Smooth muscle cell of the brain vasculature (primary cell): Measurements from ENCODE around the gene PEAK1.
"Not testable (repeated sequence)": the region's sequence is repeated elsewhere in the genome, so short reads cannot be mapped to it uniquely, and the experiment has no call there.

Experiments
- DNase-seq: peaks from one replicate; pipeline ENCODE4 v3.0.0-alpha.2; 2012; ENCODE audit warnings: low read depth, low spot score

The PEAK1 gene

DNA sequence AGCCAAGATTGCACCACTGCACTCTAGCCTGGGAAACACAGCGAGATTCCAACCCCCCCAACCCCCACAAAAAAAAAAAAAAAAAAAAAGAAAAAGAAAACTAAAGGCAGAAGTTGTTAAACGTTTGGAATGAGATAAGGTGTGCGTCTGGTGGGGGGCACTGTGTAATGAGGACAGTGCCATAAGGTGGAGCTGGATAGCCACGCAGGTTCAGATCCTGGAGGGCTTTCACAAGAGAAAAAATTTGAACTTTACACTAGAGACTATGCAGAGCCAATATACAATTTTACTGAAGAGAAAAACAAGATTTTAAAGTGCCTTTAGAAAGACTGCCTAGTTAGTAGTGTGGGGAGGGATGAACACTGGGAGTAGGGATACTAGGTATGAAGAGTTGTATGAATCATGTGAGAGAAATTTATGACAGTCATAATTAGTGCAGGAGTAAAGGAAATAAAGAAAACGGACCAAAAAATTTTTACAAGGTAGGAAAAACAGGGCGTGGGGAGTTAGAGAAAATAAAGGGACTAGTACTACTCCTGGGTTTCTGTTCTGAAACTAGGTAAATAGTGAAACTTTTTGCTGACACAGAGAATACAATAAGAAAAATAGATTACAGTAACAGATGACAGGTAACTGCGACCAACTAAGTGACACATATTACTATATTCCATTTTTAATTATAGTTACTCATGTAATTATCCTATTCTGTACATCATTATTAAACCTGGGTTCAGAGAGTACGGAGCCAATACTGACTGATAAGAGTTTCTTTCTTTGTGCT, 108.1 kb downstream of the PEAK1 start:
- no peak for DNase-seq

DNA sequence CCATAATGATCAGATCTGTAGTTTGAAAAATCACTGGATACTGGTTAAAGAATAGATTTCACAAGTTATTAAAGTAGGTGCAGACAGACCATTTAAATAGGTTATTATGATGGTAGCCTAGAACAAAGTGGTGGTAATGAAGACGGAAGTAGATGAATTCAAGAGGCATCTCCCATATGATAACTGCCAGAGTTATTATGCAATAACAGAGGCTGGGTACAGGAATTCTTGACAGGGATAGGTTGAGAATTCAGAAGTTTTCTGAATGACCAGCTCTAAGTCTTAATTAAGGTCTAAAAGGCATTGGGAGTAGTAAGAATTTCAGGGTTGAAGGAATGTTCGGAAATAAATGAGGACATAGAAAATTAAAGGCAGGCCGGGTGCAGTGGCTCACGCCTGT, 108.9 kb downstream of the PEAK1 start:
- no peak for DNase-seq

DNA sequence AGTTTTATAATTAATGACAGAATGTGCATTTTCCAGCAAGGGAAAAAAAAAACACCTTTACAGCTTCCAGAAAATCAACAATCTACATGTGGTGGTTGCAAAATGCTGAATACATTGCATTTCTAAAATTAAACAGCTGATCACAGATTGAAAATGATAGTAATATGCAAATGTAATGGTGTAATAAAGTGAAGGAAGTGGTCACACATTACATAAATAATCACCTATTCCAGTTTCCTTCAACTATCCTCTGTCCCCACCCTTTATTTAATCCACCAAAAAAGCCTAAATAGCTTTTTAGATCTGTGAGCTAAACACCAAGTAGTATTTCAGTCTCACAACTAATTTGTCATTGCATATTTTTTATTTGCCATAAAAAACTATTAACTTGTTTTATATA, 110.5 kb downstream of the PEAK1 start:
- no peak for DNase-seq

DNA sequence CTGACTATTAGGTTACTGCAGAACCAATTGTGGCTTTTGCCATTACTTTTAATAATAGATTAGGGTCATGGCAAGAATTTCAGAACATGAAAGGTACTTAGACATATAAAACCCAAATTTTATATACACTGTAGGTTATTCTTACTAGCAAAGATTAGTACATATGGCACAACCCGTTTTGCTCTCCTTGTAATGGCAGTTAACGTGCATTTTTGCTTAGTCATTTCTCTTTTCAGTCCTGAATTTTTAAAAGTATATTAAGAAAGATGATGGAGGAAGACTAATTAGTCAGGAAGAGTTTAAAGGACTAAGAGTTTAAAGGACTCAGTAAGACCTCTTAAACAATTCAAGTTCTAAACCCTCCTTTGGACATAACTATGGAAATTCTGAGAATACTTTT, 114.0 kb downstream of the PEAK1 start:
- DNase-seq: no peak

DNA sequence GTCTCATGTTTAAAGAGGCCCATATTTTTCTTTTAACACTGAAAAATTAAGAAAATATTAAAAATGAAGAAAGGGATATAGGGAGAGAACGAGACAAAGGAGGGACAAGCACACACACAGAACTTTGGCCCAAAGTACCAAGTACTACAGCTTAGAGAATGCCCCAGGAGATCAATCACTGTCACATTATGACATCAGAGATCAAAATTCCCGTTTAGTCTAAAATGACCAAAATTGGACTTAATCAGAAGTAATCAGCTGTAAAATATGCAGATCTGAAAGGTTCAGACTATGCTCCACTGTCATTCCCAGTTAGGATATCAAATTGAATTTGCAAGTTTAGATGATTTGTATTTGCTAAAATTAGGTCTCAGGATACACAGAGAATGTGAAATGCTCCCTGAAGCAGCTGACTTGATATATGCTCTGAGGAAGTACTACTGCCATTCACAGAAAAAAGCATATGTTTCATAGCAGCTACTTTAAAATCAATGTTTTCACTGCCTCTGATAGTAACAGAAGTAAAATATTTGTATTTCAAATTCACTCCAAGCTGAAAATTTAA, 123.0 kb downstream of the PEAK1 start:
- DNase-seq: no peak

DNA sequence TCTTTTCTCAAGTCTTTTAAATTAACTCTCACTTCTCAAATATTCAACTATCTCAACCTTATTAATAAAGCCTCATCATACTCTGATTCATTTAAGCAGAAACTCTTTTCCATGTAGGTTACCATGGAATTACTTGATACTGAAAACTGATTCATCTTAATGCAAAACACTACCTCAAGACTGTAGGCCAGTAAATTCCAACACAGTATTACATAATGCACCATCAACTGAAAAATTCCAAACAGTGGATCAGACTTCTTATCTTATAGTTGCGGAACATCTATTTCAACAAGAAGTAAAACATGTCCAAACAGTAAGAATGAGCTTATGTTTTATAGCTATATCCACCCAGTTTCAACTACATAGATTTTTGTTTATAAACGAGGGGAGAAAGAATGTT, 124.5 kb downstream of the PEAK1 start:
- no peak for DNase-seq

DNA sequence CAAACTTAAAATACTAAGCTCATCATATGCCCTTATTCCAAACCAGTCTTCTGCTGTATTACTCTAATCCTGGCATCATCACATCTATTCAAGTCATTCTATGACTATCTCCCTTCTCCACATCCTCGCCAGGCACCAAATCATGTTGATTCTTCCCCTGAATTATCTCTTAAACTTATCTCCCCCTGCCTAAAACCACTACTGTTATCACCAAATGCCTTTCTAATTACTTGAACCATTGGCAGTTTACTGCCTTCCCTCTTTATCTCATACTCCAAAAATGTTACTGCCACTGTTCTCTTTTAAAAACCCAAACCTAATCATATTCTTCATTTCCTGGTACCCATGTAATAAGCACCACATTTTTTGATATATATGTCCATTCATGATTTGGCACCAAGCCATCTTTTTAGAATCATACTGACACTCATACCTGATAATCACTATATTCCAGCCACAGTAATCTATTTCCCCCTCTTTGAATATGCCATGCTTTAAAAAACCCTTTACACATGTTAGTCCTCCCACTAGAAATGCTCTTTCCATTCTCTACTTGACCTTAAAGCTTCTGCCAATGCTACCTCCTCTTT, 126.8 kb downstream of the PEAK1 start:
- no peak for DNase-seq

DNA sequence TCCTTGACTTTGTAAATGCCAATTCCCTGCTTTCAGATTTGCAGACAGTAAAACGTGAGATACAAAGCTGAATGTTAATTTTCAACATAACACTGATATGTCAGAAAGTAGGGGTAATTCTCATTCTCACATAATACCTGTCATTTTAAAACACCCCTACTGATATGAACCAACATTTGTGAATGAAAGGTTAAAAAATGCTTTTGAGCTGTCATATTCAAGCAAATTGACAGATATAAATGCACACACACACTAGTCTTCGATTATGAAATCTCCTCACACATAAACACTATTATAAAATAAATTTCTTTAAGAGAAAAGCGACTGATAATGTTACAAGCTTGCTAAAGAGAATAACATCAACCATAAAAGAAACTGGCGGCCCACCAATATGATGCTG, 128.8 kb downstream of the PEAK1 start:
- DNase-seq: no peak

DNA sequence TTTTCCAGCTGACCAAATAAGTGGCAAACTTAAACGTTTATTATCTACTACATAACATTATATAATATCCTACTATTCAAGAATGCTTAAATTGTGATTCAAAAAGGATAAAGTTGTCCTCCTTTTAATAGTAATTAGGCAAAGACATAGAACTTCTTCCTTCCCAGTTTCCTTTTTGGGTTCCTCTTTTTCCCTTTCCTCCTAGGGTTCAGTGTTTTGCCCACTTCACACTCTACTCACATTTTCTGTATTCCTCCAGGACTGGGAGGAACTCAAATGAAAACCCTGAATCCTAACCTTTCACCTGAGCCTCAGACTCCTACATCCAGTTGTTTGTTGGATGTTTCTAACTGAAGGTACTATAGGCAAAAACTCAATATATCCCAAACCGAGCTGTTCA, 132.5 kb downstream of the PEAK1 start:
- DNase-seq: no peak

DNA sequence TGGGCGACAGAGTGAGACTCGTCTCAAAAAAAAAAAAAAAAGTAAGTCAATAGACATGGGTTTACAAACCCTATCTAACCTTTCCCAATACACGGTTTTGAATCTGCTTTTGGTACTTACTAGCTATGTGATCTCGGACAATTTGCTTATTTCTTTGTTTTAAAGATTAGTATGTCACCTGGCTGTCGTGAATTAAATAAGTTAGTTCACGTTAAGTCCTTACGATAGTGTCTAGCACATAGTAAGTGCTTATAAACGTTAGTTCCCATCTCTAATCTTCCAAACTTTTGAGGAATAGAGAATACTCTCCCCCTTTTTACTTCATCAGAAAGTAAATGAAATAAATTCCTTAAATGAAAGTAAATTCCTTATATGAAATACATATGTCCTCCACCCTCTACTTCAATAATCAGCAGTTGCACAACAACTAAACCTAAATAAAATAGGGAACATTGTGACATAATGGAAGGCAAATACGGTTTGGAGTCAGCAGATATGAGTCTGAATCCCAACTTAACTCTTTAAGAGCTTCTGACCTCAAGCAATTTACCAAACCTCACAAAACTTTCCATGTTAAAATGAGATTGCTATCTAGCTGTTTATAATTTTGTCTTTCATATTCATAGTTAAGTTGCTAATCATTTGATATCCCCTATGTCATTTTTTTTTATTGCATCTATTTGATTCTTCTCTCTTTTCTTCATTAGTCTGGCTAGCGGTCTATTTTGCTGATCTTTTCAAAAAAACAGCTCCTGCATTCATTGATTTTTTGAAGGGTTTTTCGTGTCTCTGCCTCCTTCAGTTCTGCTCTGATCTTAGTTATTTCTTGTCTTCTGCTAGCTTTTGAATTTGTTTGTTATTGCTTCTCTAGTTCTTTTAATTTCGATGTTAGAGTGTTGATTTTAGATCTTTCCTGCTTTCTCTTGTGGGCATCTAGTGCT, 134.6 kb downstream of the PEAK1 start:
- DNase-seq: no peak

DNA sequence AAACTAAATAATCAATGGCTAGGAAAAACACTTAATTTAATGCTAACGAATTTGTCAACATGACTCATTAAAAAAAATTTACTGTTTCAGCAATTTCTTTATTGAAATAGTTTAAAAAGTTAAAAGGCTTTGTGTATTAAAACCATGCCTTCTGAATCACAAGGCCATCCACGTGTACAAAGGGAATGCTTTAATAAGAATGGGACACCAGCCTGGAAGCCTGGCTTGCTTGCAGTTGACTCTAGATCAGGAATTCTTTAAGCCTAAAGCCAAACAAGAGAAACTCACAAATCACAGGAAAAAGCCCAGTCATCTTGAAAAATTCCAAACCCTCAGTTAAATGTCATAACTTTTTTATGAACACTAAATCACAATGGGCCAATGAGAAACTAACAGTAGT, 137.6 kb downstream of the PEAK1 start:
- no peak for DNase-seq

DNA sequence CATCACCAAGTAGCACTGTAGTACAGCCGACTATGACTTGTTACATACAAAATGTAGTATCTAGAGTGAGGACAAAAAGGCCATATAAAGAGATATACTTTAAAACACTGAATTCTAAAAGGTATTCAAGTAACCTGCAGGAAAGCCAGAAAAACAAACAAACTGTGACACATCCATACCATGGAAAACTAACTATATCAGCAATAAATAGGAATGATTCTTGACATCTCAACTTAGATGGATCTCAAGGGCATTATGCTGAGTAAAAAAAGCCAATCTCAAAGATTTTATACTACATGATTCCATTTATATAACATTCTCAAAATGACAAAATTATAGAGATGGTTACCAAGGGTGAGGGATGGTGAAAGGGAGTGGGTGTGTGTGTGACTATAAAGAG, 143.0 kb downstream of the PEAK1 start:
- DNase-seq: no peak

DNA sequence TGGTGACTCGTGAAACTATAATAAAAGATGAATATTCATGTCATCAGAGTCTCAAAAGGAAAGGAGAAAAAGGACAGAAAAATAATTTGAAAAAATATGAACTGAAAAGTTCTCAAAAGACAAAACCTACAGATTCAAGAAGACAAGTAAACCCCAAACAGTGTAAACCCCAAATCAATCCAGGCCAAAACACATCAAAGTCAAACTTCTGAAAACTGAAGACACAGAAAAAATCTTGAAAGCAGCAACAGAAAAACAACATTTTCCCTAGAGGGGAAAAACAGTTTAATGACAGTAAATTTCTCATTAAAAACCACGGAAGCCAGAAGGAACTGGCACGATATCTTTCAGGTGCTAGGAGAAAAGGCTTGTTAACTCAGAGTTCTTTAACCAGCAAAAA, 143.8 kb downstream of the PEAK1 start:
- DNase-seq: no peak

DNA sequence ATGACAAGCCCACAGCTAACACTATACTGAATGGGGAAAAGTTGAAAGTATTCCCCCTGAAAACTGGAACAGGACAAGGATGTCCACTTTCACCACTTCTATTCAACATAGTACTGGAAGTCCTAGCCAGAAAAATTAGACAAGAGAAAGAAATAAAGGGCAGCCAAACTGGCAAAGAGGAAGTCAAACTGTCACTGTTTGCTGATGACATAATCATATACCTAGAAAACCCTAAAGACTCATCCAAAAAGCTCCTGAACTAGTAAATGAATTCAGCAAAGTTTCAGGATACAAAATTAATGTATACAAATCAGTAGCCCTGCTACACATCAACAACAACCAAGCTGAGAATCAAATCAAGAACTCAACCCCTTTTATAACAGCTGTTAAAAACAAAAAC, 146.8 kb downstream of the PEAK1 start:
- DNase-seq: not testable (repeated sequence)

DNA sequence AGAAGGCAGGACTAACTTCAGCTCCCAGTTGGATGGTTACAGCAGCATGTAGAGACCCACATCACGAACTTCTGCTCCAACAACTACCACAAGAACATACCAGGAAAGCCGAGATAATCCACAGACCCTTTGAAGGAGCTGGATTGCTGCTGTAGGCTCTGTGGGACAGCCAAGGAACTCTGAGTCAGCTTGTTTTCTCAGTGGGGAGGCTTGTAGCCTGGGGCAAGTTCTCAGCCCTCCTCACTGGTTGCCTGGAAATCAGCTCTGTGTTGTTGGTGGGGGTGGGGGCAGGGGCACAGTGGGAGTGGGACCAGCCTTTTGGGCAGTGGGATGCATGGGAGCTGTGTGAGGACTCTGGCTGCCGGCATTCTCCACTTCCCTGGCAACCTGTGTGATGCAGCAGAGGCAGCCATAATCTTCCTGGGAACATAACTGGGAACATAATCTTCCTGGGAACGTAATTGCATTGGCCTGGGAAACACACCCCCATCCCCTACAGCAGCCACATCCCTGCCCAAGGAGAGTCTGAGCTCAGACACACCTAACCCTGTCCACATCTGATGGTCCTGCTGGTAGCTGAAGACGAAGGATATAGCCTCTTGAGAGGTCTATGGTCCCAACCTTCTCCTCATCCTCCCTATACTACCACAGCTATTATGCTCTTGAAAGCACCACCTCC, 153.1 kb downstream of the PEAK1 start:
- DNase-seq: peak; percentile 95

DNA sequence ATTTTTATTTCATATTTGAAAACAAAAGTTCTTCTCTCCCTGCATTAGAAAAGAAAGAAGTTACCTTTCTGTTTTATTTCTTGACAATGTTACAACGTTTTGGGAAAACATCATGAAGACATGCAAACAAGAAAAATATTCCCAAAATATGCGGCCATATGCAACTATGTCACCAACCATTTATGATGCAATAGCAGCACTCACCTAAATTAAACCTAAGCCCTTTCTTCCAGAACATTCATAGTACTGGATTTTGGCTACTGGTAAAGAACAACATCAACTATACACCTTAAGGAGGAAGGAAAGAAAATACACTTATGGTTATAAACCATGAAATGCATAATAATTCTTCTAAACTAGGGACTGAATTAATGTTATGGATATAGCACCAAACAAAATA, 164.5 kb downstream of the PEAK1 start:
- no peak for DNase-seq

DNA sequence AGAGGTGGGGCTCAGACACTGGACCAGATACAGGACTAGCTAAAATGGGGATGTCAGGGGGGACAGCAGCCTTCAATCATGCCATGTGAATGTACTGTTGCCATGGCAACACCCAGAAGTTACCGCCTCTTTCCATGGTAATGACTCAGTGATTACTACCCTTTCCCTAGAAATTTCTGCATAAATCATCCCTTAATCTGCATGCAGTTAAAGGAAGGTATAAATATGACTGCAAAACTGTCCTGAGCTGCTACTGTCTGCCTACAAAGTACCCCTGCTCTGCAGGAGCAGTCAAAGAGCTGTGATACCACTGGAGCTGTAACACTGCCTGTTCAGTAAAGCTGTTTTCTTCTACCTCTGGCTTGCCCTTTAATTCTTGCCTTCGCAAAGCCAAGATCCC, 168.2 kb downstream of the PEAK1 start:
- no peak for DNase-seq

DNA sequence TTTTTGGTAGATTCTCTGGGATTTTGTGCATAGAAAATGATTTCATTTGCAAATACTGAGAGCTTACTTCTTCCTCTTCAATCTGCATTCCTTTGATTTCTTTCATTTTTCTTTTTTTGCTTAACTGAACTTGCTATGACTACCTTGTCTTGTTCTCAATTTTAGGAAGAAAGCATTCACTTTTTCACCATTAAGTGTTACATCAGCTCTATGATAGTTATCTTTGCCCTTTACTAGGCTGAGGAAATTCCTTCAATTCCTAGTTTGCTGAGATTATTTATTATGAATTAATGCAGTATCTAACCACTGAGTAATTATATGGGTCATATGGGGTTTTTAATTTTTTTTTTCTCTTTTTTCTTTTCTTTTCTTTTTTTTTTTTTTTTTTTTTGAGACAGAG, 172.8 kb downstream of the PEAK1 start:
- DNase-seq: no peak

DNA sequence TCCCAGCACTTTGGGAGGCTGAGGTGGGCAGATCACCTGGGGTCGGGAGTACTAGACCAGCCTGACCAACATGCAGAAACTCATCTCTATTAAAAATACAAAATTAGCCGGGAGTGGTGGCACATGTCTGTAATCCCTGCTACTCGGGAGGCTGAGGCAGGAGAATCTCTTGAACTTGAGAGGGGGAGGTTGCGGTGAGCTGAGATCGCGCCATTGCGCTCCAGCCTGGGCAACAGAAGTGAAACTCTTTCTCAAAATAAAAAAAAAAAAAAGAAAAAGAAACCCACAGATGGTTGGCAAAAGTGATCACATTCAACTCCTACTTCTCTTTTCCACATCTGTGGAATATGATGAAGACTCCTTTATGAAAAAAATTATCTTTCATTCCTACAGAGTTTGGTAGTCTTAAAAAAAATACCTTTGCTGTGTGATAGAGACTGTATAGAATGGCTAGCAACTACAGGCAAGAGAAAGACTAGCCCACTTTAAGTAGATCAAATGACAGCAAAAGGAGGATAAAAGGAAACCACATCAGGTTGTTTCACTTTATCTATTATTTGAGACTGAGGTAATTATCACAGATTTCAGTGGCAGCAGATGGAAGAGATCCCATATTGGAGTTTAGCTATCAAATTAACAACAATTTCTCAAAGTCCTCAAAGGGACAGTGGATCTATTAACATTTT, 176.0 kb downstream of the PEAK1 start:
- DNase-seq: no peak

DNA sequence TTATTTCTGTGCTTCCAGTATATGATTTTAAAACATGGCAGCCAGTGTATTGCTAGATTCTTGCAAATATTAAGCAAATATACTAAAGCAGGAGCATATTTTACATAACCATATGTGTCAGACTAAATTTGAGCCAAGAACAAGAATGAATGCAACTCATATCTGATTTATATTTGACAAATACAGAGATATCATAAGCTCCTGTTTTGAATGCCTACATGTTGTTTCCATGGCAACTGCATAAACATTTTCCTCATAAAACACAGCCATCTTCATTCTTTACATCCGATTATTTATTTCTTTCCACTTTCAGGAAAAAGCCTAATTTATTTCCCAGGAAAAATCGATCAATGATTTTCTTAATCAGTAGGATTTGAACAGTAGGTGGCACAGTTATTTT, 176.8 kb downstream of the PEAK1 start:
- DNase-seq: no peak
